HG03469 (cell line): ENCODE data around the gene PTPRCAP.
A peak's percentile ranks its signal among the peaks of the same experiment; 100 is the strongest.
"Not testable (repeated sequence)": the region's sequence is repeated elsewhere in the genome, so short reads cannot be mapped to it uniquely, and the experiment has no call there.

ENCODE experiments used
- ATAC-seq: cut with Tn5 transposase; IDR thresholded peaks from one replicate; pipeline ENCODE4 v1.9.1; 2021; ENCODE audit warnings: mild to moderate bottlenecking, moderate library complexity, moderate number of reproducible peaks; ENCODE audit not compliant: unreplicated experiment

The PTPRCAP gene

GRCh38 chr11:67428052-67429001 is 9.2 kb downstream of the PTPRCAP start, which contains the start of gene RPS6KB2:
RPS6KB2 (plus strand) TSS chr11:67428494; CDS start chr11:67428546, 52 bp downstream.
- ATAC-seq, result peak; percentile 74

GRCh38 chr11:67427364-67427859 is 10.1 kb downstream of the PTPRCAP start:
- not testable (repeated sequence) for ATAC-seq

- ATAC-seq, result no peak
These were observed 13.4 kb downstream of the PTPRCAP start for GRCh38 chr11:67423891-67424613.

- no peak for ATAC-seq
These were observed 14.0 kb downstream of the PTPRCAP start for GRCh38 chr11:67423466-67423865.

GRCh38 chr11:67422891-67423290 is 14.6 kb downstream of the PTPRCAP start:
- ATAC-seq, result no peak

- no peak for ATAC-seq
These were observed 16.0 kb downstream of the PTPRCAP start for GRCh38 chr11:67421430-67422031.

GRCh38 chr11:67420646-67421429 is 16.6 kb downstream of the PTPRCAP start:
- ATAC-seq, result peak; percentile 52

- ATAC-seq, result no peak
These were observed 17.3 kb downstream of the PTPRCAP start for GRCh38 chr11:67420147-67420645.

- no peak for ATAC-seq
These were observed 18.0 kb downstream of the PTPRCAP start for GRCh38 chr11:67419325-67420049.

- no peak for ATAC-seq
These were observed 18.8 kb downstream of the PTPRCAP start for GRCh38 chr11:67418476-67419281.

- no peak for ATAC-seq
These were observed 20.1 kb downstream of the PTPRCAP start for GRCh38 chr11:67417425-67417824.

- no peak for ATAC-seq
These were observed 20.8 kb downstream of the PTPRCAP start for GRCh38 chr11:67416416-67417335.

GRCh38 chr11:67415501-67416304 is 21.8 kb downstream of the PTPRCAP start, which contains the start of gene CARNS1:
CARNS1 (plus strand) TSS chr11:67415678; CDS start chr11:67416200, 522 bp downstream.
- ATAC-seq, result no peak

- ATAC-seq, result no peak
These were observed 24.1 kb downstream of the PTPRCAP start for GRCh38 chr11:67413266-67413849.

- no peak for ATAC-seq
These were observed 24.8 kb downstream of the PTPRCAP start for GRCh38 chr11:67412495-67413179.

- ATAC-seq, result no peak
These were observed 25.7 kb downstream of the PTPRCAP start for GRCh38 chr11:67411785-67412152.
